Hematopoietic multipotent progenitor cell (in vitro differentiated cells): Measurements from ENCODE around the gene LTBR. TPM values are rescaled to one million over a fixed set of nuclear protein-coding genes. Genes with fewer than 3 reads are reported as not detected.

ENCODE experiments used
- small RNA-seq: library from RNA; depleted of rRNA; stranded (forward); fragments of <200 nt; gene quantifications from one replicate; pipeline ENCODE3, GENCODE V24; 2012
- total RNA-seq: library from RNA; depleted of rRNA; stranded (reverse); fragments of >200 nt; gene quantifications from one replicate; pipeline ENCODE4 v1.2.3, GENCODE V29; 2012

Gene LTBR
- total RNA-seq, 1 donor: 60.6 TPM

Small RNA genes within 50 kb of the gene (small RNA-seq; reads per million reads assigned to genes)
- not detected for gene RN7SL391P

Other genes starting within 250 kb of the LTBR start
- 70.0 TPM for gene CD9, start 183.8 kb upstream of the LTBR start, total RNA-seq
- 13.7 TPM for gene PLEKHG6, start 73.5 kb upstream of the LTBR start, total RNA-seq
- 217 TPM for gene TNFRSF1A, start 42.1 kb upstream of the LTBR start, total RNA-seq
- gene SCNN1A, start 8.6 kb upstream of the LTBR start, total RNA-seq: 0.81 TPM
- 1.1 TPM for gene CD27, start 60.8 kb downstream of the LTBR start, total RNA-seq
- gene TAPBPL, start 67.9 kb downstream of the LTBR start, total RNA-seq: 114 TPM
- gene VAMP1, start 86.5 kb downstream of the LTBR start, total RNA-seq: 11.8 TPM
- 29.1 TPM for gene MRPL51, start 109.1 kb downstream of the LTBR start, total RNA-seq
- 41.5 TPM for gene NCAPD2, start 109.9 kb downstream of the LTBR start, total RNA-seq
- 7,142 TPM for gene GAPDH, start 150.4 kb downstream of the LTBR start, total RNA-seq
- gene IFFO1, start 171.9 kb downstream of the LTBR start, total RNA-seq: 13.5 TPM
- 39.9 TPM for gene NOP2, start 184.1 kb downstream of the LTBR start, total RNA-seq
- 305 TPM for gene CHD4, start 223.2 kb downstream of the LTBR start, total RNA-seq